Activated CD4-positive, alpha-beta T cell treated with anti-CD3 and anti-CD28 coated beads for 1 hour (primary cell): ENCODE measurements around the gene COL25A1.
"Not testable (repeated sequence)": the region's sequence is repeated elsewhere in the genome, so short reads cannot be mapped to it uniquely, and the experiment has no call there.

Experiments used
- DNase-seq: peaks from one replicate; pipeline ENCODE4 v3.0.0-alpha.2; 2020

COL25A1 gene

GRCh38 chr4:108943371-108943770, 359.1 kb downstream of the COL25A1 start:
- DNase-seq: no peak

- no peak for DNase-seq
Measured at GRCh38 chr4:108941904-108942430, 360.5 kb downstream of the COL25A1 start.

GRCh38 chr4:108940634-108941033, 361.8 kb downstream of the COL25A1 start:
- no peak for DNase-seq

GRCh38 chr4:108940149-108940548, 362.3 kb downstream of the COL25A1 start:
- no peak for DNase-seq

GRCh38 chr4:108937066-108937465, 365.4 kb downstream of the COL25A1 start:
- no peak for DNase-seq

- DNase-seq: not testable (repeated sequence)
Measured at GRCh38 chr4:108933925-108934324, 368.5 kb downstream of the COL25A1 start.

- no peak for DNase-seq
Measured at GRCh38 chr4:108933046-108933445, 369.4 kb downstream of the COL25A1 start.

GRCh38 chr4:108931926-108932325, 370.5 kb downstream of the COL25A1 start:
- DNase-seq: no peak

GRCh38 chr4:108930186-108930585, 372.3 kb downstream of the COL25A1 start:
- no peak for DNase-seq

- DNase-seq: no peak
Measured at GRCh38 chr4:108926781-108927180, 375.7 kb downstream of the COL25A1 start.

GRCh38 chr4:108926061-108926460, 376.4 kb downstream of the COL25A1 start:
- no peak for DNase-seq

- DNase-seq: no peak
Measured at GRCh38 chr4:108922191-108922590, 380.3 kb downstream of the COL25A1 start.

- DNase-seq: no peak
Measured at GRCh38 chr4:108920395-108921087, 381.9 kb downstream of the COL25A1 start.

GRCh38 chr4:108919226-108919893, 383.1 kb downstream of the COL25A1 start:
- DNase-seq: no peak

GRCh38 chr4:108917255-108917654, 385.2 kb downstream of the COL25A1 start:
- DNase-seq: no peak

GRCh38 chr4:108916638-108917037, 385.8 kb downstream of the COL25A1 start:
- no peak for DNase-seq

GRCh38 chr4:108906866-108907367, 395.5 kb downstream of the COL25A1 start:
- no peak for DNase-seq

GRCh38 chr4:108906006-108906405, 396.5 kb downstream of the COL25A1 start:
- DNase-seq: no peak

GRCh38 chr4:108903464-108904221, 398.8 kb downstream of the COL25A1 start:
- DNase-seq: no peak

- DNase-seq: no peak
Measured at GRCh38 chr4:108902769-108903168, 399.7 kb downstream of the COL25A1 start.

- DNase-seq: no peak
Measured at GRCh38 chr4:108901291-108901690, 401.2 kb downstream of the COL25A1 start.

- DNase-seq: no peak
Measured at GRCh38 chr4:108900018-108900580, 402.4 kb downstream of the COL25A1 start.

GRCh38 chr4:108893468-108893867, 409.0 kb downstream of the COL25A1 start:
- no peak for DNase-seq
